GM10248 (cell line): ENCODE measurements around the gene GRM1.

Experiments used
- CTCF ChIA-PET: fragments of 300-600 bp; sonication (Branson Sonifier 250); formaldehyde crosslinking; extraction: SDS; loops from one replicate; lab custom pipeline; 2021; ENCODE audit warnings: antibody characterized with exemption; lab: Yijun Ruan, JAX
- POLR2A ChIA-PET: fragments of 350-650 bp; sonication (Branson Sonifier 250); formaldehyde crosslinking; extraction: SDS; loops from one replicate; lab custom pipeline; 2020; ENCODE audit warnings: antibody characterized with exemption; lab: Yijun Ruan, JAX
- DNase-seq: peaks from one replicate; pipeline ENCODE4 v3.0.0; 2012; ENCODE audit errors: extremely low spot score
- CTCF ChIP-seq: IDR thresholded peaks from 2 replicates; pipeline ENCODE4 v1.5.1; 2012; ENCODE audit warnings: mild to moderate bottlenecking, low read depth; ENCODE audit errors: extremely low read depth, missing control alignments, control extremely low read depth

Gene GRM1

GRCh38 chr6:146190581-146190980 is 161.7 kb downstream of the GRM1 start:
- no peak for DNase-seq
- POLR2A ChIA-PET: no interaction called here
- TF ChIP-seq CTCF: no peak
- CTCF ChIA-PET: interaction anchor here (1.4 to 1.7 kb wide), 2 partner anchors 9 to 41 kb away, joined by 3 to 4 read pairs; no protein-coding TSS in a partner anchor

- ChIA-PET POLR2A (no interaction called here), CTCF (interaction anchor here (1.4 to 1.7 kb wide), 2 partner anchors 9 to 41 kb away, joined by 3 to 4 read pairs; no protein-coding TSS in a partner anchor)
- no peak for TF ChIP-seq CTCF
- DNase-seq: no peak
These were observed 162.3 kb downstream of the GRM1 start for GRCh38 chr6:146191166-146191565.

- POLR2A ChIA-PET: no interaction called here
- CTCF ChIA-PET: interaction anchor here (1.4 to 1.7 kb wide), 2 partner anchors 10 to 42 kb away, joined by 3 to 4 read pairs; no protein-coding TSS in a partner anchor
- DNase-seq: no peak
- TF ChIP-seq CTCF: no peak
These were observed 162.8 kb downstream of the GRM1 start for GRCh38 chr6:146191612-146192011.

- POLR2A ChIA-PET: no interaction called here
These were observed 165.6 kb downstream of the GRM1 start for GRCh38 chr6:146194434-146194833.

GRCh38 chr6:146200176-146200575 is 171.3 kb downstream of the GRM1 start:
- CTCF ChIA-PET: no interaction called here
- POLR2A ChIA-PET: no interaction called here
- TF ChIP-seq CTCF: no peak
- no peak for DNase-seq

More at GRCh38 chr6:146194434-146194833, 165.6 kb downstream of the GRM1 start:
- no peak for TF ChIP-seq CTCF
- no peak for DNase-seq
- CTCF ChIA-PET: interaction anchor here (0.7 kb wide), 1 partner anchor 8 kb away, joined by 3 read pairs; no protein-coding TSS in a partner anchor

GRCh38 chr6:146202570-146202969 is 173.7 kb downstream of the GRM1 start:
- TF ChIP-seq CTCF: no peak
- no peak for DNase-seq
- ChIA-PET CTCF (interaction anchor here (1.3 kb wide), 1 partner anchor 9 kb away, joined by 3 read pairs; no protein-coding TSS in a partner anchor), POLR2A (no interaction called here)
